Natural killer cell treated with Interleukin-12 subunit alpha and Interleukin-12 subunit beta and Interleukin-15 and Interleukin-18, amount 100 ng/mL, for 72 hours (primary cell): ENCODE results near the gene VWF. TPM values are rescaled to one million over a fixed set of nuclear protein-coding genes. Genes with fewer than 3 reads are reported as not detected.

Experiments
- ATAC-seq, 2 donors: fragments of 150-1000 bp; cut with Tn5 transposase in 1 of 2; sonication (Bioruptor Pico), chemical (Tn5 transposase) in 1 of 2; 2 replicates each; pipeline ENCODE4 v1.10.0; 2021
- DNase-seq: peaks from one replicate; pipeline ENCODE4 v3.0.0; 2022; ENCODE audit warnings: low spot score
- H3K27ac Mint-ChIP-seq, 2 donors: 1 replicate in 1 of 2; 2 replicates in 1 of 2; pipeline ENCODE4 v1.8.0; 2022; ENCODE audit warnings: mixed read lengths in 2 of 2, mild to moderate bottlenecking in 1 of 2, moderate library complexity in 1 of 2
- H3K27me3 Mint-ChIP-seq, 2 donors: 1 replicate in 1 of 2; 2 replicates in 1 of 2; pipeline ENCODE4 v1.8.0; 2022; ENCODE audit warnings: mixed read lengths in 2 of 2
- H3K36me3 Mint-ChIP-seq: one replicate; pipeline ENCODE4 v1.8.0; 2022; ENCODE audit warnings: mixed read lengths
- H3K4me1 Mint-ChIP-seq, 2 donors: 1 replicate in 1 of 2; 2 replicates in 1 of 2; pipeline ENCODE4 v1.8.0; 2022; ENCODE audit warnings: low read depth in 2 of 2, mixed read lengths in 2 of 2, mild to moderate bottlenecking in 1 of 2
- H3K4me3 Mint-ChIP-seq: one replicate; pipeline ENCODE4 v1.8.0; 2022; ENCODE audit warnings: mixed read lengths
- H3K9me3 Mint-ChIP-seq: 2 replicates; pipeline ENCODE4 v1.8.0; 2022; ENCODE audit warnings: mixed read lengths
- total RNA-seq, 2 donors: library from RNA; stranded (reverse); gene quantifications; one replicate each; pipeline ENCODE4 v1.2.3, GENCODE V29; 2022

The VWF gene
- total RNA-seq, 2 donors from 2014 or later = not detected

- Mint-ChIP-seq H3K4me1 (no peaks in the 10 kb centered on the region), H3K36me3 (no peaks in the 10 kb centered on the region), H3K27ac (no peak overlapping the region), H3K4me3 (no peak overlapping the region), H3K9me3 (no peaks in the 10 kb centered on the region), H3K27me3 (peaks cover 6 to 17% of the 10 kb centered on the region in 2 donors)
- ATAC-seq (no peak), DNase-seq (no peak)
Observed at GRCh38 chr12:5907807-5908206, 216.7 kb downstream of the VWF start.

- Mint-ChIP-seq H3K36me3 (no peaks in the 10 kb centered on the region), H3K27me3 (peaks cover 3 to 6% of the 10 kb centered on the region in 2 donors), H3K4me1 (no peaks in the 10 kb centered on the region), H3K27ac (no peak overlapping the region), H3K4me3 (no peak overlapping the region), H3K9me3 (no peaks in the 10 kb centered on the region)
- DNase-seq (no peak), ATAC-seq (no peak)
Observed at GRCh38 chr12:5905757-5906156, 218.7 kb downstream of the VWF start.

GRCh38 chr12:5904969-5905368 lies 219.5 kb downstream of the VWF start:
- no peak for ATAC-seq
- Mint-ChIP-seq H3K4me1 (no peaks in the 10 kb centered on the region), H3K4me3 (no peak overlapping the region), H3K27ac (no peak overlapping the region), H3K27me3 (peaks cover 6 to 10% of the 10 kb centered on the region in 2 donors), H3K9me3 (no peaks in the 10 kb centered on the region), H3K36me3 (no peaks in the 10 kb centered on the region)
- DNase-seq = no peak

- Mint-ChIP-seq H3K36me3 (no peaks in the 10 kb centered on the region), H3K9me3 (no peaks in the 10 kb centered on the region), H3K4me3 (no peak overlapping the region), H3K4me1 (no peaks in the 10 kb centered on the region), H3K27ac (no peak overlapping the region), H3K27me3 (peaks cover 6 to 10% of the 10 kb centered on the region in 2 donors)
- ATAC-seq (peak in 1 of 2 donors; percentile 25), DNase-seq (no peak)
Observed at GRCh38 chr12:5904441-5904840, 220.0 kb downstream of the VWF start.

GRCh38 chr12:5902736-5903135 lies 221.7 kb downstream of the VWF start:
- DNase-seq (no peak), ATAC-seq (no peak)
- no peak overlapping the region for H3K27ac Mint-ChIP-seq
- no peaks in the 10 kb centered on the region for H3K36me3 Mint-ChIP-seq
- H3K4me1 Mint-ChIP-seq = no peaks in the 10 kb centered on the region
- no peak overlapping the region for H3K4me3 Mint-ChIP-seq
- peaks cover 6 to 10% of the 10 kb centered on the region in 2 donors for H3K27me3 Mint-ChIP-seq
- no peaks in the 10 kb centered on the region for H3K9me3 Mint-ChIP-seq

GRCh38 chr12:5901416-5901815 lies 223.1 kb downstream of the VWF start:
- Mint-ChIP-seq H3K4me3 (no peak overlapping the region), H3K4me1 (no peaks in the 10 kb centered on the region), H3K36me3 (no peaks in the 10 kb centered on the region), H3K27ac (no peak overlapping the region), H3K27me3 (peaks cover 18 to 20% of the 10 kb centered on the region in 2 donors), H3K9me3 (no peaks in the 10 kb centered on the region)
- no peak for ATAC-seq
- DNase-seq = no peak

GRCh38 chr12:5900533-5901205 lies 223.8 kb downstream of the VWF start:
- no peak for DNase-seq
- Mint-ChIP-seq H3K27me3 (peaks cover 20 to 22% of the 10 kb centered on the region in 2 donors), H3K36me3 (no peaks in the 10 kb centered on the region), H3K4me1 (no peaks in the 10 kb centered on the region), H3K27ac (no peak overlapping the region), H3K4me3 (no peak overlapping the region), H3K9me3 (no peaks in the 10 kb centered on the region)
- ATAC-seq = no peak

GRCh38 chr12:5900076-5900475 lies 224.4 kb downstream of the VWF start:
- Mint-ChIP-seq H3K27ac (no peak overlapping the region), H3K4me3 (no peak overlapping the region), H3K27me3 (peaks cover 21 to 28% of the 10 kb centered on the region in 2 donors), H3K4me1 (no peaks in the 10 kb centered on the region), H3K36me3 (no peaks in the 10 kb centered on the region), H3K9me3 (peaks cover 2% of the 10 kb centered on the region)
- DNase-seq (no peak), ATAC-seq (no peak)

GRCh38 chr12:5899675-5900074 lies 224.8 kb downstream of the VWF start:
- Mint-ChIP-seq H3K27me3 (peaks cover 22 to 32% of the 10 kb centered on the region in 2 donors), H3K4me1 (no peaks in the 10 kb centered on the region), H3K9me3 (peaks cover 2% of the 10 kb centered on the region), H3K4me3 (no peak overlapping the region), H3K36me3 (no peaks in the 10 kb centered on the region), H3K27ac (no peak overlapping the region)
- DNase-seq = no peak
- ATAC-seq = no peak

- Mint-ChIP-seq H3K27ac (no peak overlapping the region), H3K36me3 (no peaks in the 10 kb centered on the region), H3K4me3 (no peak overlapping the region), H3K4me1 (no peaks in the 10 kb centered on the region), H3K9me3 (peaks cover 2% of the 10 kb centered on the region), H3K27me3 (peaks cover 27 to 37% of the 10 kb centered on the region in 2 donors)
- no peak for ATAC-seq
- no peak for DNase-seq
Observed at GRCh38 chr12:5898874-5899273, 225.6 kb downstream of the VWF start.

Other genes starting within 250 kb of the VWF start
- gene ANO2, start 179.4 kb downstream of the VWF start, total RNA-seq = not detected
- gene CD9, start 75.7 kb upstream of the VWF start, total RNA-seq = 1 to 10 TPM; 1.1 to 3.3 TPM
- not detected for gene PLEKHG6, start 186.0 kb upstream of the VWF start, total RNA-seq
- 100 to 1,000 TPM in 1 of 2 donors, 10 to 100 TPM in 1; 83.2 to 102 TPM for gene TNFRSF1A, start 217.4 kb upstream of the VWF start, total RNA-seq